PC-3 (cell line): ENCODE results near the gene SRGAP3.

Experiments
- CTCF ChIP-seq: fragments of 300-600 bp; sonication (generic); conservative IDR thresholded peaks from 2 replicates; pipeline ENCODE4 v1.5.1; 2017; ENCODE audit warnings: antibody characterized with exemption, low read depth, mild to moderate bottlenecking, low read length
- EZH2phosphoT487 ChIP-seq: fragments of 300-600 bp; sonication (generic); IDR thresholded peaks from 2 replicates; pipeline ENCODE4 v1.6.1; 2018; ENCODE audit warnings: mild to moderate bottlenecking, antibody characterized with exemption, low read length, borderline replicate concordance

- TF ChIP-seq CTCF = no peak
- no peak for TF ChIP-seq EZH2phosphoT487
These were observed 54.1 kb downstream of the SRGAP3 start for GRCh38 chr3:9195390-9195789.
